Pancreas (tissue), 10 donors: Measurements from ENCODE around the gene SERPINF2. TPM values are rescaled to one million over a fixed set of nuclear protein-coding genes. Genes with fewer than 3 reads are reported as not detected.

ENCODE experiments used
- ATAC-seq, 4 donors: fragments of 200-7000 bp; cut with Tn5 transposase; one replicate each; pipeline versions ENCODE4 v1.8.0 to v1.9.1; 2020; ENCODE audit warnings: mild to moderate bottlenecking in 4 of 4, moderate library complexity in 4 of 4
- DNase-seq, 6 donors: peaks; one replicate each; pipeline ENCODE4 v3.0.0-alpha.2; 2020
- FAIRE-seq: peaks from 2 replicates; lab custom pipeline; 2012; peaks lifted over from hg19 to GRCh38; lab: Jason Lieb, UNC
- H3K27ac ChIP-seq, 4 donors: fragments of 200-600 bp; sonication (generic); 1 replicate in 3 of 4; 2 replicates in 1 of 4; pipeline versions ENCODE4 v1.5.0 to v1.8.0; 2020
- H3K27me3 ChIP-seq, 4 donors: fragments of 200-600 bp; one replicate each; pipeline ENCODE4 v1.8.0; 2021
- H3K36me3 ChIP-seq, 3 donors: fragments of 200-600 bp; sonication (generic) in 1 of 3; one replicate each; pipeline versions ENCODE4 v1.5.0 to v1.8.0; 2020 to 2021
- H3K4me1 ChIP-seq, 3 donors: fragments of 200-600 bp; one replicate each; pipeline ENCODE4 v1.8.0; 2021
- H3K4me3 ChIP-seq, 4 donors: fragments of 200-600 bp; sonication (generic) in 2 of 4; one replicate each; pipeline versions ENCODE4 v1.5.0 to v1.8.0; 2020 to 2021
- H3K9me3 ChIP-seq, 4 donors: fragments of 200-600 bp; one replicate each; pipeline ENCODE4 v1.8.0; 2021
- WGBS, 2 donors: extraction: QIAGEN DNeasy Blood & Tissue Kit; methylation state at CpG; one replicate each; pipeline ENCODE4 v1.1.7; 2013; 5-methylcytosine and 5-hydroxymethylcytosine counted together
- intact Hi-C, 3 donors: fragments of 100-400 bp; cut with DNase I; formaldehyde crosslinking; loops; one replicate each; pipeline versions ENCODE4 v1.11.1 to v1.14.2; 2022
- polyA plus RNA-seq, 2 donors: library from polyadenylated mRNA; stranded (reverse); fragments of 200-250 nt; gene quantifications; one replicate each; pipeline ENCODE4 v1.2.3, GENCODE V29; 2013
- total RNA-seq, 6 donors: library from RNA; stranded (reverse); fragmentation: NEBNext Ultra II Directional in 4 of 6; extraction: Animal tissue kit (Norgen Biotek cat#: 25700) in 4 of 6; gene quantifications; one replicate each; pipeline versions ENCODE4 v1.2.1 to v1.2.4, GENCODE V29; 2021 to 2023
- TF ChIP-seq, protein P1 (sequence below), 4 donors: fragments of 200-600 bp; sonication (generic) in 3 of 4; IDR thresholded peaks; one replicate each; pipeline versions ENCODE4 v1.5.0 to v1.8.0; 2021; ENCODE audit warnings: antibody characterized with exemption in 4 of 4
- donor health status: healthy with polysubstance abuse.
- donor health status: DM: no; HTN: no; CAD: no; lungs with moderate emphysema.
- donor health status: DM: no; HTN: no; CAD: no.
- donor health status: control.
- donor health status: control.
- donor health status: Bipolar disorder and iron deficiency.
- donor health status: DM: yes; HTN: yes; CAD: no.
- donor health status: DM: no; HTN: no; CAD: no.
- donor health status: DM: no; HTN: no; CAD: no.
- donor health status: DM: yes; HTN: yes; CAD: no.

SERPINF2 gene
- total and polyA plus RNA-seq, 8 donors, result 1.4 to 8.8 (median 3.9) TPM

DNA sequence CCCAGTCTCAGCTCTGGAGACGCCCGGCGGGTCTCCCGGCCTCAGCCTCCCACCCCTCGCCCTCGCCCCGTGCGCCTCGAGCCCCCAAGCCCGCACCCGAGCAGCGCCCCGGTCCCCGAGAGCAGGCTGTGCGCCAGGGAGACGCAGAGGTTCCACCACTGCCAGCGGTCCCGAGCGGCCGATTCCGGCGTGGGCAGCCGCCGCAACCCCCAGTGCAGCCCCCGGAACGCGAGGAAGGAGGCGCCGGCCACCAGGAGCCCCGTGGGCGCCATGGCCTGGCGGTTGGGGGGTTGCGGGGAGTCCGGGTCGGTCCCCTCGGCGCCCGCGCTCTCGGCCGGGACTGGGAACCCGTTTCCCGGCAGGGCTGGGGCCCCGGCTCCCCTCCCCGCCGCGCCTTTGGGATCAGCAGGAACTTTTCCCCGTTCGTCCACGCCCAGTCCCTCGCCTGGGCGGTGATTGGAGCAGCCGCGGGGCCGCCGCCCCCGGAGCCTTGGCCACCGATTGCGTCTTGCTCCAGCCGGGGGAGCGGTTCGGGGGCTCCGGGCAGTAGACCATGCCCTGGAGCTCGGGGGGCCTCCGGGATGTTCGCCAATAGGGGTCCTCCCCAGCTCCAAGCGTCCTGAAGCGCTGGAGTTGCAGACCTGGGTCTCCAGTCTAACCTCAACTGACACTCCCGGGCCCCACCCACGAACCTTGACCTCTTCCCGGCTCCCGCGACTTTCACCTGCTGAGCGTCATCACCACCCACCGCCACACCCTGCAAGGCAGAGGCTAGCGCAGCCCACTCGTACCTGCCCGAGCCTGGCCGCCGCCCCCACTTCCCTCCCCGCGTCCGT lies 32.5 kb upstream of the SERPINF2 start, which contains the start of gene TLCD2:
TLCD2 (minus strand) TSS at position 407 of the 836 bp plus-strand sequence; CDS start at position 272, 135 bp downstream.
- TF ChIP-seq, protein P1, sequence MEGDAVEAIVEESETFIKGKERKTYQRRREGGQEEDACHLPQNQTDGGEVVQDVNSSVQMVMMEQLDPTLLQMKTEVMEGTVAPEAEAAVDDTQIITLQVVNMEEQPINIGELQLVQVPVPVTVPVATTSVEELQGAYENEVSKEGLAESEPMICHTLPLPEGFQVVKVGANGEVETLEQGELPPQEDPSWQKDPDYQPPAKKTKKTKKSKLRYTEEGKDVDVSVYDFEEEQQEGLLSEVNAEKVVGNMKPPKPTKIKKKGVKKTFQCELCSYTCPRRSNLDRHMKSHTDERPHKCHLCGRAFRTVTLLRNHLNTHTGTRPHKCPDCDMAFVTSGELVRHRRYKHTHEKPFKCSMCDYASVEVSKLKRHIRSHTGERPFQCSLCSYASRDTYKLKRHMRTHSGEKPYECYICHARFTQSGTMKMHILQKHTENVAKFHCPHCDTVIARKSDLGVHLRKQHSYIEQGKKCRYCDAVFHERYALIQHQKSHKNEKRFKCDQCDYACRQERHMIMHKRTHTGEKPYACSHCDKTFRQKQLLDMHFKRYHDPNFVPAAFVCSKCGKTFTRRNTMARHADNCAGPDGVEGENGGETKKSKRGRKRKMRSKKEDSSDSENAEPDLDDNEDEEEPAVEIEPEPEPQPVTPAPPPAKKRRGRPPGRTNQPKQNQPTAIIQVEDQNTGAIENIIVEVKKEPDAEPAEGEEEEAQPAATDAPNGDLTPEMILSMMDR (IDR thresholded peaks at IDR 0.05), result no peak
- intact Hi-C loops, result no loop called here
- Histone ChIP-seq H3K27ac (peak within 1 kb of the TSS in 1 of 4 donors; percentile 56), H3K4me3 (peak within 1 kb of the TSS; percentile 59 to 92 (median 70)), H3K27me3 (no peaks in the 10 kb centered on the region), H3K36me3 (no peaks in the 10 kb centered on the region), H3K4me1 (peaks cover 11 to 18% (median 13%) of the 10 kb centered on the region in 3 donors), H3K9me3 (no peaks in the 10 kb centered on the region)
- ATAC-seq (peak; percentile 29 to 67 (median 62)), DNase-seq (peak; percentile 65 to 87 (median 76)), FAIRE-seq (no peak)
- 1% methylated on average over 70 to 83 of the region's 83 CpGs for WGBS, 2 donors

DNA sequence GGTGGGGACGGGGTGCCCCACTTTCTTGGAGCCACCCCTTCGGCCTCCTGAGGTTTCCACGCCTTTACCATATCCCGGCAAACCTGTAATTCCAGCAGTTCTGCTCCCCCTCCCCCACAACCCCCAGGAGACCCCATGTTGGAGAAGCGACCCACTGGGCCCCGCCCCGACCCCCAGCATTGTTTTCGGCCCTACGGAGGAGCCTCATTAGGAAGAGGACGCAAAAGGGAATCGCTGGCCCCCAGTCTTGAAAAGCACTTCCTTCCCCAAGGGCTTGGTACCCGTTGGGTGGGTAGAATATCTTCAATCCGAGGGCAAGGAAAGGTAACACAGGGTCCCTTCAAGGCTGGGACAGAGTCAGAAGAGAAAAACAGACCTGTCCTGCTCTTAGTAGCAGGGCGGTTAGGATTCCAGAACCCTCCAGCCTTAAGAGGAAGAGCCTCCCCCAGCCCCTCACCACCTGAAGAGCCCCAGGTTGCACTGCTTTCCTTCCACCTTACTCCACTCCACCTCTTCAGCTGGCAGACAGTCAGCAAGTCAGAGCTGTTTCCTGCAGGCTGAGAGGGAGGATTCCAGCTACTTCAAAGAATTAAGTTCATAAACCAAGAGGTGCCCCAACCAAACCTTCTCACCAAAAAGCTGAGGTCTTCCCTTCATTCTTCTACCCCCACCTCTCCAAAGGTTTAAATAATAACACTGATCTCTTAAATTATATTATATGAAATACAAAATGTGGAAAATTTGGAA lies 31.7 kb upstream of the SERPINF2 start:
- ATAC-seq, result no peak
- no peak for DNase-seq
- Histone ChIP-seq H3K36me3 (no peaks in the 10 kb centered on the region), H3K27ac (peak overlapping the region in 1 of 4 donors; percentile 56), H3K4me1 (peaks cover 11 to 18% (median 13%) of the 10 kb centered on the region in 3 donors), H3K9me3 (no peaks in the 10 kb centered on the region), H3K4me3 (peak overlapping the region; percentile 59 to 92 (median 70)), H3K27me3 (no peaks in the 10 kb centered on the region)
- TF ChIP-seq, protein P1 (IDR thresholded peaks at IDR 0.05), result no peak
- FAIRE-seq, result no peak
- 32 to 38% methylated on average over 14 of the region's 14 CpGs for WGBS, 2 donors
- intact Hi-C loops, result no loop called here

DNA sequence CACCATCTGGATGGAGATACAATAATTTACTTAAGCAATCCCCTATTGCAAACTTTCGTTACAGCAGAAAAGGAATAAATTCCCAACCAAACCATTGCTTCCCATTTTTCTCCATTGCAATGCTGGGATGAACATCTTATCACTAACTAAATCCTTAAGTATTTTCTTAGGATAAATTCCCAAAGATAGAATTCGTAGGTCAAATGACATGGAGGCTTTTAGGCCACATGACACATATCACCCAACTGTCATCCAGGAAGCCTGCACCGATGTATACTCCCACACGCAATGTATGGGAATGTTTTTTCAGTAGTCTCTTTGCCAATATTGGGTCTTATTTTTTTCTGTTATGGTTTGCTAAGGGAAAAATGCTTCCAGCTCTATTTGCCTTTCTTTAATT lies 30.9 kb upstream of the SERPINF2 start:
- no peak overlapping the region for H3K27ac ChIP-seq
- WGBS, 2 donors, result 67 to 74% methylated on average over 4 of the region's 4 CpGs
- TF ChIP-seq, protein P1 (IDR thresholded peaks at IDR 0.05), result no peak
- no peak overlapping the region for H3K4me3 ChIP-seq
- peaks cover 11 to 18% (median 13%) of the 10 kb centered on the region in 3 donors for H3K4me1 ChIP-seq
- H3K36me3 ChIP-seq, result no peaks in the 10 kb centered on the region
- DNase-seq, result no peak
- intact Hi-C loops, result no loop called here
- no peak for ATAC-seq
- no peaks in the 10 kb centered on the region for H3K9me3 ChIP-seq
- no peak for FAIRE-seq
- no peaks in the 10 kb centered on the region for H3K27me3 ChIP-seq

DNA sequence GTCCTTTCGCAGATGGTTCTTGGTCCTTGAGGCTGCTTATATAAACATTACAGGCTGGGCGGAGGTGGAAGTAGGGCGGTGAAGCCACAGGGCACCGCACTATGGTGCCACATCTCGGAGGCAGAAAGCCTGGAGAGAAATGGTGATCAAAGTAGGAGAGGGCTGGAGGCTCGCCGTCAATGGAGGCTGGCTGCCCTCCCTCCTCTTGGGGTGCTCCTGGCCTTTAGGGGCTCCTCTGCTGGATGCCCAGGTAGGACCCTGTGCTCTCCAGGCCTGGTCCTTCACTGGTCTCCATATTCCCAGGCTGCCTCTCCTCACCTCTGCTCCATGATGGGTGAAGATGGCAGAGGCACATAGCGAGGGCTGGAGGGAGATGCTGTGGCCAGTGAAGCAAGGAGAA lies 30.4 kb upstream of the SERPINF2 start:
- DNase-seq (peak in 1 of 6 donors; percentile 14), FAIRE-seq (no peak), ATAC-seq (no peak)
- TF ChIP-seq, protein P1 (IDR thresholded peaks at IDR 0.05), result no peak
- intact Hi-C loops, result no loop called here
- H3K4me1 ChIP-seq, result peaks cover 11 to 18% (median 13%) of the 10 kb centered on the region in 3 donors
- H3K9me3 ChIP-seq, result no peaks in the 10 kb centered on the region
- no peaks in the 10 kb centered on the region for H3K27me3 ChIP-seq
- WGBS, 2 donors, result 58 to 66% methylated on average over 8 of the region's 8 CpGs
- no peak overlapping the region for H3K27ac ChIP-seq
- no peak overlapping the region for H3K4me3 ChIP-seq
- H3K36me3 ChIP-seq, result no peaks in the 10 kb centered on the region
